NCI-H2196 treated with DMSO at 0.1 percent for 48 hours (cell line): ENCODE results near the gene ISY1.
"Not testable (repeated sequence)": the region's sequence is repeated elsewhere in the genome, so short reads cannot be mapped to it uniquely, and the experiment has no call there.

Source experiments
- DNase-seq: peaks from one replicate; lab custom pipeline; 2025; ENCODE audit not compliant: unreplicated experiment; lab: John Stamatoyannopoulos, UW

Gene ISY1

GRCh38 chr3:129166579-129167332 is 5.9 kb upstream of the ISY1 start:
- no peak for DNase-seq

- DNase-seq, result not testable (repeated sequence)
Measured at GRCh38 chr3:129165594-129165993, 4.7 kb upstream of the ISY1 start.

- no peak for DNase-seq
Measured at GRCh38 chr3:129164500-129164899, 3.6 kb upstream of the ISY1 start.

- DNase-seq, result no peak
Measured at GRCh38 chr3:129162729-129163579, 2.1 kb upstream of the ISY1 start.

- no peak for DNase-seq
Measured at GRCh38 chr3:129161860-129162271, 1.0 kb upstream of the ISY1 start.

GRCh38 chr3:129144786-129145185 is 16.1 kb downstream of the ISY1 start:
- no peak for DNase-seq

GRCh38 chr3:129141011-129141410 is 19.9 kb downstream of the ISY1 start:
- not testable (repeated sequence) for DNase-seq

GRCh38 chr3:129139911-129140310 is 21.0 kb downstream of the ISY1 start:
- DNase-seq, result no peak

GRCh38 chr3:129136275-129136674 is 24.6 kb downstream of the ISY1 start:
- not testable (repeated sequence) for DNase-seq

GRCh38 chr3:129132097-129132866 is 28.6 kb downstream of the ISY1 start:
- no peak for DNase-seq

- no peak for DNase-seq
Measured at GRCh38 chr3:129131465-129132088, 29.3 kb downstream of the ISY1 start.

- DNase-seq, result no peak
Measured at GRCh38 chr3:129130291-129130813, 30.5 kb downstream of the ISY1 start.

- no peak for DNase-seq
Measured at GRCh38 chr3:129128357-129129155, 32.3 kb downstream of the ISY1 start.

GRCh38 chr3:129126726-129127280 is 34.1 kb downstream of the ISY1 start:
- no peak for DNase-seq

- no peak for DNase-seq
Measured at GRCh38 chr3:129123314-129124060, 37.4 kb downstream of the ISY1 start.

- DNase-seq, result no peak
Measured at GRCh38 chr3:129122412-129123011, 38.4 kb downstream of the ISY1 start.

GRCh38 chr3:129121792-129122411 is 39.0 kb downstream of the ISY1 start, which contains the start of gene RAB43:
Gene RAB43, minus strand, starts transcription at chr3:129121804. Its CDS starts 315 bp downstream, at chr3:129121489.
- peak; percentile 85 for DNase-seq
